ENCODE measurements around the gene INPP5F. TPM values are rescaled to one million over a fixed set of nuclear protein-coding genes. Genes with fewer than 3 reads are reported as not detected.

INPP5F gene
- total RNA-seq, 2 donors from 2014 or later: 3.6 to 7.8 TPM

GRCh38 chr10:119832951-119833350 lies 107.1 kb downstream of the INPP5F start:
- TF ChIP-seq CTCF (IDR thresholded peaks at IDR 0.05): no peak
- TF ChIP-seq POLR2A (IDR thresholded peaks at IDR 0.05): no peak
- no peak overlapping the region for H3K4me3 ChIP-seq
- 85 to 86% methylated on average over 2 of the region's 2 CpGs for WGBS, 2 donors
- H3K9me3 ChIP-seq: no peaks in the 10 kb centered on the region
- no peak for ATAC-seq
- intact Hi-C loops (cut with DNase I): no loop called here
- no peaks in the 10 kb centered on the region for H3K27me3 ChIP-seq
- H3K4me1 ChIP-seq: no peaks in the 10 kb centered on the region
- no peak for DNase-seq
- H3K27ac ChIP-seq: no peak overlapping the region
- H3K36me3 ChIP-seq (replicated peaks in 1 of 2; ENCODE audit: insufficient read depth in 1 of 2, low read depth in 2 of 2): peaks cover 10 to 39% of the 10 kb centered on the region in 2 donors

- no peak for ATAC-seq
- H3K9me3 ChIP-seq: no peaks in the 10 kb centered on the region
- no peak for DNase-seq
- H3K27ac ChIP-seq: no peak overlapping the region
- H3K4me1 ChIP-seq: no peaks in the 10 kb centered on the region
- intact Hi-C loops (cut with DNase I): no loop called here
- TF ChIP-seq CTCF (IDR thresholded peaks at IDR 0.05) (no peak), POLR2A (IDR thresholded peaks at IDR 0.05) (no peak)
- H3K36me3 ChIP-seq (replicated peaks in 1 of 2; ENCODE audit: insufficient read depth in 1 of 2, low read depth in 2 of 2): peaks cover 10 to 45% of the 10 kb centered on the region in 2 donors
- no peaks in the 10 kb centered on the region for H3K27me3 ChIP-seq
- 87 to 88% methylated on average over 4 of the region's 4 CpGs for WGBS, 2 donors
- H3K4me3 ChIP-seq: no peak overlapping the region
Observed at GRCh38 chr10:119834188-119834587, 108.3 kb downstream of the INPP5F start.

DNA sequence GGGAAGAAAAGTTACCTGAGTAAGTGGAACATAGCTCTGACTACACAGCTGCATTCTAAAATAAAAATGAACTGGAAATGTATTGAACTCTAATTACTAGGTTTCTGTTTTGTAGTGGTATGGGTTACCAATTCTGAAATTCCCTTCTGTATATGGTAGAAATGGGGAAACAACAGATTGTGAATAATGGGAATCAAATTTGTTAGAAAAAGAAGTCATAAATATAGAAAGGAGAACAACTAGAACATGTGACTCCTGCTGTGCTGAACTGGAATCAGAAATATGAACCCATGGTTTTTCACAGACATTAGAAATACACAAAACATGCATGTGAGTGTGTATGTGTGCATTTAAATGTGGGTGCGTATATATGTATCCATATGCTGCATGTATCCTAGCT lies 119.8 kb downstream of the INPP5F start:
- WGBS, 2 donors: 94 to 100% methylated on average over 1 of the region's 1 CpG
- TF ChIP-seq POLR2A (IDR thresholded peaks at IDR 0.05) (no peak), CTCF (IDR thresholded peaks at IDR 0.05) (no peak)
- intact Hi-C loops (cut with DNase I): no loop called here

DNA sequence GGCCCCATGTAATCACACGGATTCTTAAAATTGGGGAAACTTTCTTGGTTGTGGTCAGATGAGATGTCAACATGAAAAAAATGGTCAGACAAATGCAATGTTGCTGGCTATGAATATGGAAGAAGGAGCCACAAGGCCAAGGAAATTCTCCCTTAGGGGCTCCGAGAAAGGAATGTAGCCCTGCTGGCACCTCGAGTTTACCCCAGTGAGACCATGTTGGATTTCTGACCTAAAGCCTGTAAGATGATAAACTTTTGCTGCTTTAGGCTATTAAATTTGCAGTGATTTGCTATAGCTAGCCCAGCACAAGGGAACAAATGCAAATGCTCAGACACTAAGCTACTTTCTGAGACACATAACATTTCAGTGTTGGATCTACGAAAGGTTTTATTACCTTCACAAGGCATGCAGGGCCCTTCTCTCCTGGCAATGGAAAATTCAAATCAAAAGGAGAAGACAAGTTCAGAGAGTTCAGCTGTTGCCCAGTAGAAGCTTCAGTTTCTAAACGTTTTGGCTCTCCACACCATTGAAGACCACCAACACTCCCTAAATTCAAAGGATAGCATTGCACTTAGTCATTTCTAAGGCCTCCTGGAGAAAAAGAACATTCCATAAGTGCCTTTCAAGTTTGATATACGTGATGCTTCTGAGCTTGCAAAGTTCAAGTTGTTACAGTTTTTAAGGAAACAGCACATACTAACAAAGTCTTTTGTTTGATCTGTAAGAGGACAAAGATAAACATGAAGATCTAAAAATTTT lies 123.4 kb downstream of the INPP5F start:
- 78 to 79% methylated on average over 6 of the region's 6 CpGs for WGBS, 2 donors
- Histone ChIP-seq H3K36me3 (replicated peaks in 1 of 2; ENCODE audit: insufficient read depth in 1 of 2, low read depth in 2 of 2) (peaks cover 0 to 21% of the 10 kb centered on the region in 2 donors), H3K4me3 (no peak overlapping the region), H3K4me1 (peaks cover 10% of the 10 kb centered on the region), H3K27ac (no peak overlapping the region), H3K9me3 (no peaks in the 10 kb centered on the region), H3K27me3 (no peaks in the 10 kb centered on the region)
- intact Hi-C loops (cut with DNase I): no loop called here
- ATAC-seq (no peak), DNase-seq (no peak)
- no peak for TF ChIP-seq CTCF (IDR thresholded peaks at IDR 0.05)
- no peak for TF ChIP-seq POLR2A (IDR thresholded peaks at IDR 0.05)

More for the DNA sequence above, 119.8 kb downstream of the INPP5F start:
- no peak overlapping the region for H3K27ac ChIP-seq
- peaks cover 0 to 34% of the 10 kb centered on the region in 2 donors for H3K36me3 ChIP-seq (replicated peaks in 1 of 2; ENCODE audit: insufficient read depth in 1 of 2, low read depth in 2 of 2)
- H3K4me1 ChIP-seq: no peaks in the 10 kb centered on the region
- H3K9me3 ChIP-seq: no peaks in the 10 kb centered on the region
- no peak overlapping the region for H3K4me3 ChIP-seq
- DNase-seq: no peak
- ATAC-seq: no peak
- no peaks in the 10 kb centered on the region for H3K27me3 ChIP-seq

DNA sequence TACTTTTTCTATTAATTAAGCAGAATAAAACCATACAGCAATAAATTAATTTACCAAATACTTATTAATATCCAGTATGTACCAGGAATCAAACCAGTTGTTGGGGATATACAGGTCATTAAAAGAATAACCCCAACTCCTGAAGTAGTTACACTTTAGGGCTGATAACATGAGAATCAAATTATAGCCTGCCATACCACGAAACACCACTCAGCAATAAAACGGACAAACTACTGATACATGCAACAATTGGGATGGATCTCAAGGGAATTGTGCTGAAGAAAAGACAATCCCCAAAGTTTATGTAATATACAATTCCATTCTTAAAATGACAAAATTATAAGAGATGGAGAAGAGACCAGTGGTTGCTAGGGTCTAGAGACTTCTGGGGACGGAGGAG lies 124.1 kb downstream of the INPP5F start:
- intact Hi-C loops (cut with DNase I): no loop called here
- no peaks in the 10 kb centered on the region for H3K9me3 ChIP-seq
- no peak for TF ChIP-seq POLR2A (IDR thresholded peaks at IDR 0.05)
- no peak for TF ChIP-seq CTCF (IDR thresholded peaks at IDR 0.05)
- no peak for DNase-seq
- WGBS, 2 donors: 92% methylated on average over 3 of the region's 3 CpGs
- H3K27me3 ChIP-seq: no peaks in the 10 kb centered on the region
- H3K4me3 ChIP-seq: no peak overlapping the region
- H3K4me1 ChIP-seq: peaks cover 10% of the 10 kb centered on the region
- no peak overlapping the region for H3K27ac ChIP-seq
- no peak for ATAC-seq
- H3K36me3 ChIP-seq (replicated peaks in 1 of 2; ENCODE audit: insufficient read depth in 1 of 2, low read depth in 2 of 2): peaks cover 0 to 18% of the 10 kb centered on the region in 2 donors
